ENCODE measurements around the gene RHBDD3. TPM values are rescaled to one million over a fixed set of nuclear protein-coding genes. Genes with fewer than 3 reads are reported as not detected.
A peak's percentile ranks its signal among the peaks of the same experiment; 100 is the strongest.

RHBDD3 gene
- total RNA-seq, 1 experiment from 2014 or later, result 49.6 TPM

- no peak for DNase-seq (ENCODE audit: low read depth, low spot score)
- no peak overlapping the region for H3K27ac ChIP-seq (ENCODE audit: low read length)
- in situ Hi-C loops (cut with HindIII; ENCODE audit: low pct_unique_long_range_greater_than_20kb, low sequenced_read_pairs) (no loop called here), intact Hi-C loops (cut with micrococcal nuclease; ENCODE audit: unreplicated experiment) (no loop called here)
- ChIA-PET POLR2A (no interaction called here), CTCF (interaction anchor here (0.6 kb wide), 1 partner anchor 940 kb away, joined by 4 read pairs; no protein-coding TSS in a partner anchor)
- no peaks in the 10 kb centered on the region for H3K9me3 ChIP-seq (ENCODE audit: control insufficient read depth, insufficient read depth, low read depth, low read length)
- no TSS peak for BruUV-seq (replicated peaks)
- peaks cover 22% of the 10 kb centered on the region for H3K4me1 ChIP-seq (ENCODE audit: control insufficient read depth, insufficient read depth, low read length)
- H3K27me3 ChIP-seq (ENCODE audit: control insufficient read depth, insufficient read depth, low read length), result no peaks in the 10 kb centered on the region
- TF ChIP-seq SIN3A (IDR thresholded peaks at IDR 0.05; ENCODE audit: borderline replicate concordance, insufficient read depth, low read depth, low read length) (0 out of 2 replicates have a peak, but pooled peaks have one; percentile 38), POLR2AphosphoS5 (IDR thresholded peaks at IDR 0.05; ENCODE audit: low read depth, low read length) (no peak)
- peak; percentile 44 for ATAC-seq
- no peaks in the 10 kb centered on the region; the same call in 1 of the 2 replicates for H3K36me3 ChIP-seq (ENCODE audit: control insufficient read depth, insufficient read depth, low read length)
- H3K4me3 ChIP-seq (ENCODE audit: low read depth in 2 of 2, low read length in 2 of 2), result no peak overlapping the region
These were observed 43.1 kb upstream of the RHBDD3 start for GRCh38 chr22:29310863-29311339.

GRCh38 chr22:29310065-29310862 lies 42.5 kb upstream of the RHBDD3 start:
- CTCF ChIA-PET, result interaction anchor here (0.6 kb wide), 1 partner anchor 940 kb away, joined by 4 read pairs; no protein-coding TSS in a partner anchor
- no peak overlapping the region for H3K27ac ChIP-seq (ENCODE audit: low read length)
- TF ChIP-seq CTCF (IDR thresholded peaks at IDR 0.05), result no peak

GRCh38 chr22:29309332-29310064 lies 41.7 kb upstream of the RHBDD3 start:
- in situ Hi-C loops (cut with HindIII; ENCODE audit: low pct_unique_long_range_greater_than_20kb, low sequenced_read_pairs), result no loop called here
- Histone ChIP-seq H3K9me3 (ENCODE audit: control insufficient read depth, insufficient read depth, low read depth, low read length) (no peaks in the 10 kb centered on the region), H3K27me3 (ENCODE audit: control insufficient read depth, insufficient read depth, low read length) (no peaks in the 10 kb centered on the region), H3K27ac (ENCODE audit: low read length) (peak overlapping the region; percentile 71), H3K4me3 (ENCODE audit: low read depth in 2 of 2, low read length in 2 of 2) (peak overlapping the region; percentile 66 to 75), H3K36me3 (ENCODE audit: control insufficient read depth, insufficient read depth, low read length) (no peaks in the 10 kb centered on the region; the same call in 1 of the 2 replicates), H3K4me1 (ENCODE audit: control insufficient read depth, insufficient read depth, low read length) (peaks cover 24% of the 10 kb centered on the region)
- POLR2A ChIA-PET, result no interaction called here
- CTCF ChIA-PET, result no interaction called here
- ATAC-seq, result no peak; the same call in 1 of the 2 replicates
- intact Hi-C loops (cut with micrococcal nuclease; ENCODE audit: unreplicated experiment), result no loop called here
- no TSS peak for BruUV-seq (replicated peaks)
- TF ChIP-seq CTCF (IDR thresholded peaks at IDR 0.05) (no peak), POLR2AphosphoS5 (IDR thresholded peaks at IDR 0.05; ENCODE audit: low read depth, low read length) (no peak), TCF7L2 (IDR thresholded peaks at IDR 0.05; ENCODE audit: low read depth, low read length) (no peak), REST (IDR thresholded peaks at IDR 0.05; ENCODE audit: insufficient read depth in 1 of 2, low read depth in 2 of 2, low read length in 1 of 2) (no peak), SIN3A (IDR thresholded peaks at IDR 0.05; ENCODE audit: borderline replicate concordance, insufficient read depth, low read depth, low read length) (no peak)
- DNase-seq (ENCODE audit: low read depth, low spot score), result no peak

More at GRCh38 chr22:29310065-29310862, 42.5 kb upstream of the RHBDD3 start:
- Histone ChIP-seq H3K4me3 (ENCODE audit: low read depth in 2 of 2, low read length in 2 of 2) (no peak overlapping the region), H3K36me3 (ENCODE audit: control insufficient read depth, insufficient read depth, low read length) (no peaks in the 10 kb centered on the region; the same call in 1 of the 2 replicates), H3K27me3 (ENCODE audit: control insufficient read depth, insufficient read depth, low read length) (no peaks in the 10 kb centered on the region), H3K9me3 (ENCODE audit: control insufficient read depth, insufficient read depth, low read depth, low read length) (no peaks in the 10 kb centered on the region), H3K4me1 (ENCODE audit: control insufficient read depth, insufficient read depth, low read length) (peaks cover 24% of the 10 kb centered on the region)
- no peak for ATAC-seq
- POLR2A ChIA-PET, result no interaction called here
- intact Hi-C loops (cut with micrococcal nuclease; ENCODE audit: unreplicated experiment) (no loop called here), in situ Hi-C loops (cut with HindIII; ENCODE audit: low pct_unique_long_range_greater_than_20kb, low sequenced_read_pairs) (no loop called here)
- DNase-seq (ENCODE audit: low read depth, low spot score), result no peak
- TSS peak; percentile 75 for BruUV-seq (replicated peaks)

All from Panc1 (cell line).